Ishikawa (cell line): Measurements from ENCODE around the gene NR6A1.
A peak's percentile ranks its signal among the peaks of the same experiment; 100 is the strongest.

Source experiments
- CEBPB ChIP-seq: IDR thresholded peaks from 2 replicates; pipeline ENCODE4 v1.6.1; 2012
- CREB1 ChIP-seq: IDR thresholded peaks from 2 replicates; pipeline ENCODE4 v1.6.1; 2012; ENCODE audit warnings: low read depth
- EGR1 ChIP-seq: IDR thresholded peaks from 2 replicates; pipeline ENCODE4 v1.6.1; 2012
- EP300 ChIP-seq: IDR thresholded peaks from 2 replicates; pipeline ENCODE4 v1.6.1; 2012; ENCODE audit warnings: borderline replicate concordance
- FOXM1 ChIP-seq: IDR thresholded peaks from 2 replicates; pipeline ENCODE4 v1.6.1; 2012; ENCODE audit warnings: low read depth, borderline replicate concordance
- NFIC ChIP-seq: IDR thresholded peaks from 2 replicates; pipeline ENCODE4 v1.6.1; 2012
- RAD21 ChIP-seq: IDR thresholded peaks from 2 replicates; pipeline ENCODE4 v1.6.1; 2012; ENCODE audit warnings: low read depth
- TAF1 ChIP-seq: IDR thresholded peaks from 2 replicates; pipeline ENCODE4 v1.6.1; 2012; ENCODE audit warnings: low read depth, mild to moderate bottlenecking
- TCF12 ChIP-seq: IDR thresholded peaks from 2 replicates; pipeline ENCODE4 v1.6.1; 2012; ENCODE audit warnings: low read depth
- TEAD4 ChIP-seq: IDR thresholded peaks from 2 replicates; pipeline ENCODE4 v1.6.1; 2012
- YY1 ChIP-seq: IDR thresholded peaks from 2 replicates; pipeline ENCODE4 v1.6.1; 2012; ENCODE audit warnings: low read depth
- ZBTB7A ChIP-seq: IDR thresholded peaks from 2 replicates; pipeline ENCODE4 v1.6.1; 2012; ENCODE audit warnings: low read depth
- TF ChIP-seq, protein P1 (sequence below): IDR thresholded peaks from 2 replicates; pipeline ENCODE4 v1.6.1; 2012
- TF ChIP-seq, protein P2 (sequence below): IDR thresholded peaks from 2 replicates; pipeline ENCODE4 v1.6.1; 2012; ENCODE audit warnings: low read depth, mild to moderate bottlenecking
- TF ChIP-seq, protein P3 (sequence below): IDR thresholded peaks from 2 replicates; pipeline ENCODE4 v1.6.1; 2012

The NR6A1 gene

DNA sequence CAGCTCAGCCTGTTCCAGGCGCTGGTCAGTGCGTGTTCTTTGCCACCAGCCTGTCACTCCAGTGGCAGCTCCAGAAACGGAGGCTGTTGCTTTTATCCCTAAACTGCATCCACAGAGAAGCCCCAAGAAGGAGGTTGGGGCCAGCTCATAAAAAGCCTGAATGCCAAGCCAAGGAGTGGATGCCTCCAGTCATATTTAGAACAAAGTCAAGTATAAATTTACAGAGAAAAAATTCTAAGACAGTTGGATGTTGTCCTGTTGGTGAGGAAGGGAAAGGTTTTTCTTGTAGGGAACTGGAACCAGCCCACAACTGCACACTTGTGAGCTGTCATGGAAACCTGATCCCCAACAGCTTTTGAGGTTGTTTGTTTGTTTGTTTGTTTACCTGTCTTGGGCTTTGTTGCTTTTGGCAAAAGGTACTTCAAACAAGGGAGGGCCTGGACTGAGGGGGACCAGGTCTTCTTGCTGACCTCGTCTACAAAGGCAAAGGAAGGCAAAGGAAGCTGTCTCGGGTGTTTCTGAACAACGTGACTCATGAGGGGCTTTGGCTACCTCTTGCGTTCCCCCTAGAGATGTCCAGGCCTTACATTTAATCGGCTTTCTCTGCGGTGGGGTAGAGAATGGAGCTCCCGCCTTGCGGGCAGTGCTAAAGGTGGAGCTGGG is 42.5 kb upstream of the NR6A1 start:
- TF ChIP-seq RAD21 (no peak), ZBTB7A (no peak), EP300 (no peak), TEAD4 (no peak), EGR1 (no peak)

DNA sequence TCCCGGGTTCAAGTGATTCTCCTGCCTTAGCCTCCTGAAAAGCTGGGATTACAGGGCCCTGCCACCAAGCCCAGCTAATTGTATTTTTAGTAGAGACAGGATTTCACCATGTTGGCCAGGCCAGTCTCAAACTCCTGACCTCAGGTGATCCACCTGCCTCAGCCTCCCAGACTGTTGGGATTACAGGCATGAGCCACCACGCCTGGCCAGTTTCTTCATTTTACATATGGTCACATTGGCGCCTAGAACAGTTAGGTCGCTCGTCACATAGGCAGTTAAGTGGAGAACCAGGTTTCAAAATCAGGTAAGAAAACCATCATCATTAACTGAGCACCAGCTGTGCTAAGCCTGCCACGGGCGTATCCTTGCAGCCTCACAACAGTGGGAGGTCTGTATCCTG is 41.9 kb upstream of the NR6A1 start:
- TF ChIP-seq EP300 (no peak), CREB1 (no peak), TAF1 (no peak), TCF12 (no peak), TEAD4 (no peak), CEBPB (no peak), RAD21 (no peak), FOXM1 (no peak), EGR1 (no peak), ZBTB7A (no peak), NFIC (no peak), YY1 (no peak)
- TF ChIP-seq, protein P1, sequence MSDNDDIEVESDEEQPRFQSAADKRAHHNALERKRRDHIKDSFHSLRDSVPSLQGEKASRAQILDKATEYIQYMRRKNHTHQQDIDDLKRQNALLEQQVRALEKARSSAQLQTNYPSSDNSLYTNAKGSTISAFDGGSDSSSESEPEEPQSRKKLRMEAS = no peak
- TF ChIP-seq, protein P2, sequence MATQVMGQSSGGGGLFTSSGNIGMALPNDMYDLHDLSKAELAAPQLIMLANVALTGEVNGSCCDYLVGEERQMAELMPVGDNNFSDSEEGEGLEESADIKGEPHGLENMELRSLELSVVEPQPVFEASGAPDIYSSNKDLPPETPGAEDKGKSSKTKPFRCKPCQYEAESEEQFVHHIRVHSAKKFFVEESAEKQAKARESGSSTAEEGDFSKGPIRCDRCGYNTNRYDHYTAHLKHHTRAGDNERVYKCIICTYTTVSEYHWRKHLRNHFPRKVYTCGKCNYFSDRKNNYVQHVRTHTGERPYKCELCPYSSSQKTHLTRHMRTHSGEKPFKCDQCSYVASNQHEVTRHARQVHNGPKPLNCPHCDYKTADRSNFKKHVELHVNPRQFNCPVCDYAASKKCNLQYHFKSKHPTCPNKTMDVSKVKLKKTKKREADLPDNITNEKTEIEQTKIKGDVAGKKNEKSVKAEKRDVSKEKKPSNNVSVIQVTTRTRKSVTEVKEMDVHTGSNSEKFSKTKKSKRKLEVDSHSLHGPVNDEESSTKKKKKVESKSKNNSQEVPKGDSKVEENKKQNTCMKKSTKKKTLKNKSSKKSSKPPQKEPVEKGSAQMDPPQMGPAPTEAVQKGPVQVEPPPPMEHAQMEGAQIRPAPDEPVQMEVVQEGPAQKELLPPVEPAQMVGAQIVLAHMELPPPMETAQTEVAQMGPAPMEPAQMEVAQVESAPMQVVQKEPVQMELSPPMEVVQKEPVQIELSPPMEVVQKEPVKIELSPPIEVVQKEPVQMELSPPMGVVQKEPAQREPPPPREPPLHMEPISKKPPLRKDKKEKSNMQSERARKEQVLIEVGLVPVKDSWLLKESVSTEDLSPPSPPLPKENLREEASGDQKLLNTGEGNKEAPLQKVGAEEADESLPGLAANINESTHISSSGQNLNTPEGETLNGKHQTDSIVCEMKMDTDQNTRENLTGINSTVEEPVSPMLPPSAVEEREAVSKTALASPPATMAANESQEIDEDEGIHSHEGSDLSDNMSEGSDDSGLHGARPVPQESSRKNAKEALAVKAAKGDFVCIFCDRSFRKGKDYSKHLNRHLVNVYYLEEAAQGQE = no peak
- TF ChIP-seq, protein P3, sequence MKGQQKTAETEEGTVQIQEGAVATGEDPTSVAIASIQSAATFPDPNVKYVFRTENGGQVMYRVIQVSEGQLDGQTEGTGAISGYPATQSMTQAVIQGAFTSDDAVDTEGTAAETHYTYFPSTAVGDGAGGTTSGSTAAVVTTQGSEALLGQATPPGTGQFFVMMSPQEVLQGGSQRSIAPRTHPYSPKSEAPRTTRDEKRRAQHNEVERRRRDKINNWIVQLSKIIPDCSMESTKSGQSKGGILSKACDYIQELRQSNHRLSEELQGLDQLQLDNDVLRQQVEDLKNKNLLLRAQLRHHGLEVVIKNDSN = no peak

DNA sequence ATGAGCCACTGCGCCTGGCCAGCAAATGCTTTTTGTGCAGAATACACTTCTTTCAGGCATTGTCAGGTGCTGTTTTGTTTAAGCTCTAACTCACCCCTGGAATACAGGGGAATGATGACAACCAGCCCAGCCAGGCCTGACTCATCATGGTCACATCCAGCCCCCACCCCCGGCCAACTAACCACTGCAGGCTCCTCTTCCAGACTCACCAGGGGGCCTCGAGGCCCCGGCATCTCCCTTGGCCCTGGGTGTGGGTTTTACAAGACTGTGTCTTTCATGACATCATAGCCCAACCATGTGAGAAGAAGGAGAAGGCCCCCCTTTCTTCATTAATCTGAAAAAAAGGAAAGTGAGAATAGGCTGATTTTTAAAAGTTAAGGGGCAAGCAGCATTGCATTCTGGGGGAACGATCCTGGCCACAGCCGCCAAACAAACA is 41.3 kb upstream of the NR6A1 start:
- TF ChIP-seq TEAD4 (peak; percentile 59), CREB1 (no peak), TCF12 (peak; percentile 65; the same call in 1 of the 2 replicates), NFIC (peak; percentile 64), RAD21 (0 out of 2 replicates have a peak, but pooled peaks have one; percentile 2), TAF1 (no peak), CEBPB (no peak; the same call in 1 of the 2 replicates), EGR1 (no peak; the same call in 1 of the 2 replicates), YY1 (0 out of 2 replicates have a peak, but pooled peaks have one; percentile 17), ZBTB7A (no peak; the same call in 1 of the 2 replicates), FOXM1 (peak; percentile 71; the same call in 1 of the 2 replicates), EP300 (peak; percentile 77)
- TF ChIP-seq, protein P2 = no peak
- TF ChIP-seq, protein P1 = no peak
- TF ChIP-seq, protein P3 = no peak

DNA sequence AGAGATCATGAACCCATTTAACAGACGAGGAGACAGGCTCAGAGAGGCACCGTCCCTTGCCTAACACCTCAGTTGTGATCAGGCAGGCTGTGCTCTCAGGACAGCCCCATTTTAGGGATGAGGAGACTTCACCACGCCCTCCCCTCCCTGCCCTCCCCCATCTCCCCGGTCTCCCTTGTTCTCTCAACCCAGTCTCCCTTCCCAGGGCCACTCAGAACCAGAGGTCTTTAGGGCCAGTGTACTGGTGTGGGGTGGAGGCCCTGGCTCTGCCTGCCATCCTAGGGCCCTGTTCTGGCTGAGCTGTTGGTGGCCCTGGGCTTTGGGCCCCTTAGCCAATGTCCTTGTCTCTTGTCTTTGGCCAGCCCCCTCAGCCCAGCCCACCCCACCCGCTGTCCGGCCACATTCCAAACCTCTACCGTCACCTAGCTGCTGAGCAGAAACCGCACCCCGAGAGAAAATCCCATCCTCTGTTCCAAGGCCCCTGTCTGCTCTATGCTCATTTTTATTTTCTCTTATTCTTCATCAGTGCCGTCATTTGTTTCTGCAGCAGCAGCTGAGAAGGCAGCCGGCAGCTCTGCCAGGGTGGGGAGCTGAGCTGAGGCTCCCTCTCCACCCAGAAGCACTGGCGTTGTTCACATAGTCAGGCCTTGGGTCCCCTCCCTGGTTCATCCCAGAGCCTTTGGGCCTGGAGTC is 39.7 kb upstream of the NR6A1 start:
- TF ChIP-seq CREB1 (no peak), TCF12 (peak; percentile 64), NFIC (peak; percentile 39; the same call in 1 of the 2 replicates), EP300 (peak; percentile 57; the same call in 1 of the 2 replicates), TAF1 (0 out of 2 replicates have a peak, but pooled peaks have one; percentile 19), YY1 (no peak), FOXM1 (no peak), RAD21 (peak; percentile 17; the same call in 1 of the 2 replicates), CEBPB (no peak), EGR1 (no peak), ZBTB7A (peak; percentile 54; the same call in 1 of the 2 replicates), TEAD4 (peak; percentile 89)
- TF ChIP-seq, protein P2 = no peak
- TF ChIP-seq, protein P3 = no peak; the same call in 1 of the 2 replicates
- TF ChIP-seq, protein P1 = no peak
